Ishikawa (cell line): ENCODE data around the gene LIMS2.

Source experiments
- CEBPB ChIP-seq: IDR thresholded peaks from 2 replicates; pipeline ENCODE4 v1.6.1; 2012
- CREB1 ChIP-seq: IDR thresholded peaks from 2 replicates; pipeline ENCODE4 v1.6.1; 2012; ENCODE audit warnings: low read depth
- EGR1 ChIP-seq: IDR thresholded peaks from 2 replicates; pipeline ENCODE4 v1.6.1; 2012
- EP300 ChIP-seq: IDR thresholded peaks from 2 replicates; pipeline ENCODE4 v1.6.1; 2012; ENCODE audit warnings: borderline replicate concordance
- FOXM1 ChIP-seq: IDR thresholded peaks from 2 replicates; pipeline ENCODE4 v1.6.1; 2012; ENCODE audit warnings: low read depth, borderline replicate concordance
- NFIC ChIP-seq: IDR thresholded peaks from 2 replicates; pipeline ENCODE4 v1.6.1; 2012
- RAD21 ChIP-seq: IDR thresholded peaks from 2 replicates; pipeline ENCODE4 v1.6.1; 2012; ENCODE audit warnings: low read depth
- TAF1 ChIP-seq: IDR thresholded peaks from 2 replicates; pipeline ENCODE4 v1.6.1; 2012; ENCODE audit warnings: low read depth, mild to moderate bottlenecking
- TCF12 ChIP-seq: IDR thresholded peaks from 2 replicates; pipeline ENCODE4 v1.6.1; 2012; ENCODE audit warnings: low read depth
- TEAD4 ChIP-seq: IDR thresholded peaks from 2 replicates; pipeline ENCODE4 v1.6.1; 2012
- YY1 ChIP-seq: IDR thresholded peaks from 2 replicates; pipeline ENCODE4 v1.6.1; 2012; ENCODE audit warnings: low read depth
- ZBTB7A ChIP-seq: IDR thresholded peaks from 2 replicates; pipeline ENCODE4 v1.6.1; 2012; ENCODE audit warnings: low read depth
- TF ChIP-seq, protein P1 (sequence below): IDR thresholded peaks from 2 replicates; pipeline ENCODE4 v1.6.1; 2012
- TF ChIP-seq, protein P2 (sequence below): IDR thresholded peaks from 2 replicates; pipeline ENCODE4 v1.6.1; 2012; ENCODE audit warnings: low read depth, mild to moderate bottlenecking
- TF ChIP-seq, protein P3 (sequence below): IDR thresholded peaks from 2 replicates; pipeline ENCODE4 v1.6.1; 2012

The LIMS2 gene

DNA sequence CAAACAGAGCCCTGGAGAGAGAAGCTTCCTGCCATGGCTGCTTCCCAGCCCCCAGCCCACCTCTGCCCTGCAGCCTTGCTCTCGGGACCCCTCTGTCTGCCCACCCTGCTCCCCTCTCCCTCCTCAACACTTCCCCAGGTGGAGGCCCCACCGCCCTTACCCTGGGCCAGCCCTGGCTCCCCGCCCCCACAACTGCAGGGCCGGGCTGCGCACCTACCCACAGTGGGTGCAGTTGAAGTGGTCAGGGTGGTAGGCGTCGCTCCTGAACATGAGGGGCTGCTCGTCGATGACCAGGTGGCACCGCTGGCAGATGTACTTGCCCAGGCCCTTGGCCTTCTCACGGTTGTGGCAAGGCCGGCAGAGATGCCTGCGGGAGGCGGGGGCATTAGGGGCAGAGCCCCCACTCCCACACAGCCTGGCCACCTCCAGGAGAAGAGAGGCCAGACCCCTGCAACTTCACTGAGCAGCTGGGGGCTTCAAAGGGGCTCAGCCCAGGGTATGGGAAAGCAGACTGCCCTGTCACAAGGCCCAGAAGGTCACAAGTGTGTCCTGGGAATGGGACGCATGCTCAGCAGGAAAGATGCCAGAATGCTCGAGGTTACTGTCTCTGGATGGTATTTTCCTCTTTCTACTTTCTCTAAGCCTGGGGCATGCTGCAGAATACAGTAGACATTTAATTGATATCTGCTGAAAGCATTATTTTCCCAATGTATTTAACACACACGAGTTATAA is 32.5 kb downstream of the LIMS2 start:
- TF ChIP-seq FOXM1 = no peak
- TF ChIP-seq, protein P1, sequence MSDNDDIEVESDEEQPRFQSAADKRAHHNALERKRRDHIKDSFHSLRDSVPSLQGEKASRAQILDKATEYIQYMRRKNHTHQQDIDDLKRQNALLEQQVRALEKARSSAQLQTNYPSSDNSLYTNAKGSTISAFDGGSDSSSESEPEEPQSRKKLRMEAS = no peak
- no peak for TF ChIP-seq YY1
- TF ChIP-seq CREB1 = no peak
- TF ChIP-seq, protein P2, sequence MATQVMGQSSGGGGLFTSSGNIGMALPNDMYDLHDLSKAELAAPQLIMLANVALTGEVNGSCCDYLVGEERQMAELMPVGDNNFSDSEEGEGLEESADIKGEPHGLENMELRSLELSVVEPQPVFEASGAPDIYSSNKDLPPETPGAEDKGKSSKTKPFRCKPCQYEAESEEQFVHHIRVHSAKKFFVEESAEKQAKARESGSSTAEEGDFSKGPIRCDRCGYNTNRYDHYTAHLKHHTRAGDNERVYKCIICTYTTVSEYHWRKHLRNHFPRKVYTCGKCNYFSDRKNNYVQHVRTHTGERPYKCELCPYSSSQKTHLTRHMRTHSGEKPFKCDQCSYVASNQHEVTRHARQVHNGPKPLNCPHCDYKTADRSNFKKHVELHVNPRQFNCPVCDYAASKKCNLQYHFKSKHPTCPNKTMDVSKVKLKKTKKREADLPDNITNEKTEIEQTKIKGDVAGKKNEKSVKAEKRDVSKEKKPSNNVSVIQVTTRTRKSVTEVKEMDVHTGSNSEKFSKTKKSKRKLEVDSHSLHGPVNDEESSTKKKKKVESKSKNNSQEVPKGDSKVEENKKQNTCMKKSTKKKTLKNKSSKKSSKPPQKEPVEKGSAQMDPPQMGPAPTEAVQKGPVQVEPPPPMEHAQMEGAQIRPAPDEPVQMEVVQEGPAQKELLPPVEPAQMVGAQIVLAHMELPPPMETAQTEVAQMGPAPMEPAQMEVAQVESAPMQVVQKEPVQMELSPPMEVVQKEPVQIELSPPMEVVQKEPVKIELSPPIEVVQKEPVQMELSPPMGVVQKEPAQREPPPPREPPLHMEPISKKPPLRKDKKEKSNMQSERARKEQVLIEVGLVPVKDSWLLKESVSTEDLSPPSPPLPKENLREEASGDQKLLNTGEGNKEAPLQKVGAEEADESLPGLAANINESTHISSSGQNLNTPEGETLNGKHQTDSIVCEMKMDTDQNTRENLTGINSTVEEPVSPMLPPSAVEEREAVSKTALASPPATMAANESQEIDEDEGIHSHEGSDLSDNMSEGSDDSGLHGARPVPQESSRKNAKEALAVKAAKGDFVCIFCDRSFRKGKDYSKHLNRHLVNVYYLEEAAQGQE = no peak
- TF ChIP-seq TCF12 = no peak
- no peak for TF ChIP-seq CEBPB
- no peak for TF ChIP-seq EGR1
- no peak for TF ChIP-seq TEAD4

DNA sequence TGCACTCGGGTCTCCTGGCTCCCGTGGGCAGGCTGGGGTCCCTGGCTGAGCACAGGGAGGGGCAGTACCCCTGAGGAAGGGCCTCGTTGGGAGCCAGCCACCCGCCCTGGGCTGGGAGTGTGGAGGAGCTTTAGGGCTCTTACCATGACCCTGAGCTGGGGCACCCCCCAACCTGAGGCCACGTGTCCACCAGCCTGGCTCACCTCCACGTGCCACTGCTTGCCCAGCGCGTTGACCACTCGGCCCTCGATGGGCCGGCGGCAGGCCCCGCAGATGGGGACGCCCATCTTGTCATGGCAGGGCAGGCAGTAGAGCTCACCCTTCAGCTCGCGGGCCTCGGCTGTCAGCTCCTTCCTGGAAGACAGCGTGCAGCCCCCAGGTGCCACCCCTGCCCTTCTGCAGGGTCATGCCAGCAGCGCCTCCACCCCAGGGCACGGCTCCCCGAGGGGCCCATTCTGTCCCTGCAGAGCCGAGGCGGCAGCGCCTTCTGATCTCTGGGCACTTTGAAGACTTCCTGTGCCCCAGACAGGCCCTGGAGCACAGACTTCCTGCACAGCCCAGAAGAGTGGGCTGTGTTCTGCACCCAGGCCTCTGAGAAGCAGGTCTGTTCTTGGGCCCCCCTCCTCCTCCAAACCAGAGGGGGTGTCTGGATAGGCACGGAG is 33.4 kb downstream of the LIMS2 start:
- TF ChIP-seq FOXM1 = no peak
- no peak for TF ChIP-seq CREB1
- TF ChIP-seq TAF1 = no peak
- no peak for TF ChIP-seq TEAD4

DNA sequence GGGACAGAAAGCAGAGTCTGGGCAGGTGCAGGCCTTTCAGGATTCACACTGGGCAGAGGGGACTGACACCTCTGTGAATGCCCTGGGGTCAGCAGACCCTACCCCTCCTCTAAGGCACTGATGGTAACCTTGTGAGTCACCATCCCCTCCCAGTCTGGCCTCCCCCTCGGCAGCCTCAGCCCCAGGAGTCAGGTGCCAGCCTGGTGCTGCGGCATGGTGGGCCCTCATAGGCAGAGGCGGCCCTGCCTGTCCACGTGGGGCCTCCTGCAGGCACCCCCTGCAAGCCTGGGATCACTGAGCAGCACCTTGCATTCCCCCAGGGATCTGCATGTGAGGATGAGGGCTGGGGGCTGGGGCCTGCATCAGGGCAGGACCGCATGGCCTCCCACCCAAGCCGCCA is 34.2 kb downstream of the LIMS2 start:
- TF ChIP-seq RAD21 (no peak), YY1 (no peak), CREB1 (no peak), FOXM1 (no peak), EGR1 (no peak), CEBPB (no peak), TEAD4 (no peak), EP300 (no peak), ZBTB7A (no peak), TCF12 (no peak), NFIC (no peak), TAF1 (no peak)
- TF ChIP-seq, protein P2 = no peak
- TF ChIP-seq, protein P1 = no peak
- TF ChIP-seq, protein P3, sequence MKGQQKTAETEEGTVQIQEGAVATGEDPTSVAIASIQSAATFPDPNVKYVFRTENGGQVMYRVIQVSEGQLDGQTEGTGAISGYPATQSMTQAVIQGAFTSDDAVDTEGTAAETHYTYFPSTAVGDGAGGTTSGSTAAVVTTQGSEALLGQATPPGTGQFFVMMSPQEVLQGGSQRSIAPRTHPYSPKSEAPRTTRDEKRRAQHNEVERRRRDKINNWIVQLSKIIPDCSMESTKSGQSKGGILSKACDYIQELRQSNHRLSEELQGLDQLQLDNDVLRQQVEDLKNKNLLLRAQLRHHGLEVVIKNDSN = no peak

DNA sequence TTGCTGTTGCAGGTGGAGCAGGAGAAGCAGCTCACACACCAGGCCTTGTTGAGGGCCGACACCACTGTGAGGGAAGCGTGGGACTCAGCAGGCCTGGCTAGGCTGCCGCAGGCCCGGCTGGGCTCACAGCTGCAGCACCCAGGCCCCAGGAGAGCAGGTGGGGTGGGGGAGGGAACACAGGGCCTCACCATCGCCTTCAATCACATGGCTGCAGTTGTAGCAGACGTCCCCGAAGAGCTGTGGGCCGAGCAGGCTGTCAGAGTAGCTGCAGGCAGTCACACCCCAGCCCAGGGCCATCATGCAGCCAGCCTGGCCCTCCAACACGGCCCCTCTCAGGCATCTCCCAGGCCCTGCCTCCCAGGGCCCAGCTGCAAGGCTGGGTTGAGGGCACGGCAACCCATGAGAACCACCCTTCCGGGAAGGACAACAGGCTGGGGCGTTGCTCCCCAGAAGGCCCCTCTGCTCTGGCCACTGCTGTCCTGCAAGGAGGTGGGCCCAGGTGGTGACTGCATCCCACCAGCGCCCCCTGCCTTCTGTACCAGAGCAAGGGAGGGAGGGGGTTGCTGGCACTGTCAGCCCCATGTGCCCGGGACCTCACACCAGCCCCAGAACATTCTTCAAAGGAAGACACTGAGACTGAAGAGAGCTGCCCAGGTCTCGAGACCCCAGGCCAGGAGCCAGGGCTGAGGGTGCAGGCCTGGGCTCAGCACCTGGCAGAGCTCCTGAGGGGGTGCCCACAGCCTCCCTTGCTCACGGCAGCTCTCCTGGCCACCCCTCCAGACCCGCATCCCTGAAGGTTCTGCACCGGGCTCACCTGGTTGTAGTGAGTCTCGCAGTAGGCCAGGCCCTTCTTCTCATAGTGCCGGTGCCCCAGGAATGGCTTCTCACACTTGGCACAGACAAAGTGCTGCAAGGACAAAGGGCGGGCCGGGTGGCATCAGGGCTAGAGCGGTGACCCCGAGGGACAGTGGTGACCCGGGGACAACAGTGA is 35.0 kb downstream of the LIMS2 start:
- TF ChIP-seq ZBTB7A = peak; percentile 48; the same call in 1 of the 2 replicates
- peak; percentile 37; the same call in 1 of the 2 replicates for TF ChIP-seq RAD21
- no peak for TF ChIP-seq TAF1
- TF ChIP-seq EP300 = no peak

DNA sequence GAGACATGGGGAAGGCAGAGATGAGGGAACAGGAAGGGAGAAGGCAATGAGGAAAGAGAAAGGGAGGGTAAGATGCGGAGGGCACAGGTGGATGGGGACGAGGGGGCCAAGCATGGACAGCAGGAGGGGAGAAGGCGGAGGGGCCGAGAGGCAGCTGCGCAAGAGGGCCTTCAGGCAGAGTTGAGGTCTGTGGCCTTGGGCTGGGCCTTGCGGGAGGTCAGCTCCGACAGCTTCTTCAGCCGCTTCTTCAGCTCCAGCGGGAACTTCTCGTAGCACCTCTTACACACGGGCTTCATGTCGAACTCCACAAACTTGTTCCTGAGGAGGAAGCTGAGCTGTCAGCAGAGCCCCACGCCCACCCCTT is 36.2 kb downstream of the LIMS2 start:
- TF ChIP-seq, protein P3 = no peak
- no peak for TF ChIP-seq TEAD4
